HepG2 (cell line): ENCODE data around the gene LDB3. TPM values are rescaled to one million over a fixed set of nuclear protein-coding genes. Genes with fewer than 3 reads are reported as not detected.

Source experiments
- GLI4 ChIP-seq: sonication (generic); formaldehyde crosslinking; IDR thresholded peaks from 2 replicates; pipeline ENCODE4 v1.5.1; 2020; ENCODE audit warnings: missing genetic modification reagents, mild to moderate bottlenecking, moderate library complexity, borderline replicate concordance
- SIN3A ChIP-seq: IDR thresholded peaks from 2 replicates; pipeline ENCODE4 v1.6.1; 2011; ENCODE audit warnings: low read depth, mild to moderate bottlenecking, control low read depth, low read length, borderline replicate concordance
- ZBTB39 ChIP-seq: sonication (generic); formaldehyde crosslinking; IDR thresholded peaks from 2 replicates; pipeline ENCODE4 v1.5.0; 2020; ENCODE audit warnings: missing genetic modification reagents
- ZNF331 ChIP-seq: sonication (generic); formaldehyde crosslinking; IDR thresholded peaks from 2 replicates; pipeline ENCODE4 v1.4.0; 2020; ENCODE audit warnings: missing genetic modification reagents
- ZNF816 ChIP-seq: sonication (generic); formaldehyde crosslinking; IDR thresholded peaks from 2 replicates; pipeline ENCODE4 v1.8.0; 2022; ENCODE audit warnings: missing genetic modification reagents, mild to moderate bottlenecking, borderline replicate concordance
- polyA plus RNA-seq, 8 experiments: library from polyadenylated mRNA; depleted of rRNA in 3 of 8; stranded (reverse) in 7 of 8; unstranded in 1 of 8; fragments of >200 nt; fragmentation: Illumina TruSeq in 4 of 8; extraction: Trizol in 4 of 8; gene quantifications; 2 replicates each; pipeline versions ENCODE4 v1.2.1 to v1.2.3, GENCODE V29; 2011 to 2016; ENCODE audit warnings: low read depth in 4 of 8, missing spikeins in 1 of 8, mixed read lengths in 1 of 8; ENCODE audit not compliant: insufficient read depth in 1 of 8
- total RNA-seq, 5 experiments: library from RNA; depleted of rRNA; stranded (reverse); fragments of >200 nt; fragmentation: Illumina TruSeq; extraction: Trizol; gene quantifications; 2 replicates each; pipeline ENCODE4 v1.2.3, GENCODE V29; 2016; ENCODE audit warnings: low read depth in 1 of 5
- TF ChIP-seq, protein P1 (sequence below): sonication (generic); formaldehyde crosslinking; IDR thresholded peaks from 2 replicates; pipeline ENCODE4 v1.5.0; 2020; ENCODE audit warnings: mild to moderate bottlenecking, low read depth, missing genetic modification reagents, borderline replicate concordance
- TF ChIP-seq, protein P2 (sequence below): sonication (generic); formaldehyde crosslinking; IDR thresholded peaks from 2 replicates; pipeline ENCODE4 v1.4.0; 2020; ENCODE audit warnings: missing genetic modification reagents; ENCODE audit errors: not compliant biosample characterization
- TF ChIP-seq, protein P3 (sequence below): sonication (generic); formaldehyde crosslinking; conservative IDR thresholded peaks from 2 replicates; pipeline ENCODE4 v1.4.0; 2020; ENCODE audit warnings: missing genetic modification reagents

Gene LDB3
- total and polyA plus RNA-seq, 2 of the 13 experiments (the other 11 are each of a cell fraction or from before 2014, with no cell fraction given), result not detected

DNA sequence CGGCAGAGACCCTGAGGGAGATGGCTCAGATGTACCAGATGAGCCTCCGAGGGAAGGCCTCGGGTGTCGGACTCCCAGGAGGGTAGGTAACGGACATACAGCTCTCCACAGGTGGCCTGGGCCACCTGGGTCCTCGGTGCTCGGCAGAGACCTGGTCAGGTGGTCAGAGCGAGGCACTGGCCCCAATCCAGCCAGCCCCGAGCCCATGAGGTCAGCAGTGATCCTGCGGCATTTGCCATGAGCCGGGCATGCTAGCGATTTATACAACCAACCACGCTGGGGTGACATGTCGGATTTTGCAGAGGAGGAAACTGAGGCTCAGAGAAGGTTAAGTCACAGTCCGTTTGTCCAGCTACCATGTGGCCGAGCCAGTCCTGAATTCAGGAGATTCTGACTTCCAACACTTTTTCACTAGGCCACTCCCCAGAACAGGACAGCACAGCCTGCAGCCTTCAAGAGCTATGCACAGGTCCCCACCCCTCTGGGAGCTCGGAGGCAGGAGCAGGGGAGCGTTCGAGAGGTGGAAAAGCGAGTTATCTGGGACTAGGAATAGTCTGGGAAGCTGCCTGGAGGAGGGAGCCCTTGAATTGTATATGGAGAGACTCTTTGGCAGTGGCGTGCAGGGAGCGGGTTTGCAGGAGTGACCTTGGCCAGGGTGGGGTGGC lies 13.5 kb downstream of the LDB3 start (continued):
- TF ChIP-seq, protein P1, sequence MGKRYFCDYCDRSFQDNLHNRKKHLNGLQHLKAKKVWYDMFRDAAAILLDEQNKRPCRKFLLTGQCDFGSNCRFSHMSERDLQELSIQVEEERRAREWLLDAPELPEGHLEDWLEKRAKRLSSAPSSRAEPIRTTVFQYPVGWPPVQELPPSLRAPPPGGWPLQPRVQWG (CRISPR knock-in tag), result no peak
- TF ChIP-seq SIN3A (no peak), ZNF816 (CRISPR knock-in tag) (no peak), ZNF331 (no peak), GLI4 (CRISPR knock-in tag) (no peak), ZBTB39 (CRISPR knock-in tag) (no peak)
- TF ChIP-seq, protein P2, sequence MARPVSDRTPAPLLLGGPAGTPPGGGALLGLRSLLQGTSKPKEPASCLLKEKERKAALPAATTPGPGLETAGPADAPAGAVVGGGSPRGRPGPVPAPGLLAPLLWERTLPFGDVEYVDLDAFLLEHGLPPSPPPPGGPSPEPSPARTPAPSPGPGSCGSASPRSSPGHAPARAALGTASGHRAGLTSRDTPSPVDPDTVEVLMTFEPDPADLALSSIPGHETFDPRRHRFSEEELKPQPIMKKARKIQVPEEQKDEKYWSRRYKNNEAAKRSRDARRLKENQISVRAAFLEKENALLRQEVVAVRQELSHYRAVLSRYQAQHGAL (CRISPR knock-in tag), result no peak
- TF ChIP-seq, protein P3, sequence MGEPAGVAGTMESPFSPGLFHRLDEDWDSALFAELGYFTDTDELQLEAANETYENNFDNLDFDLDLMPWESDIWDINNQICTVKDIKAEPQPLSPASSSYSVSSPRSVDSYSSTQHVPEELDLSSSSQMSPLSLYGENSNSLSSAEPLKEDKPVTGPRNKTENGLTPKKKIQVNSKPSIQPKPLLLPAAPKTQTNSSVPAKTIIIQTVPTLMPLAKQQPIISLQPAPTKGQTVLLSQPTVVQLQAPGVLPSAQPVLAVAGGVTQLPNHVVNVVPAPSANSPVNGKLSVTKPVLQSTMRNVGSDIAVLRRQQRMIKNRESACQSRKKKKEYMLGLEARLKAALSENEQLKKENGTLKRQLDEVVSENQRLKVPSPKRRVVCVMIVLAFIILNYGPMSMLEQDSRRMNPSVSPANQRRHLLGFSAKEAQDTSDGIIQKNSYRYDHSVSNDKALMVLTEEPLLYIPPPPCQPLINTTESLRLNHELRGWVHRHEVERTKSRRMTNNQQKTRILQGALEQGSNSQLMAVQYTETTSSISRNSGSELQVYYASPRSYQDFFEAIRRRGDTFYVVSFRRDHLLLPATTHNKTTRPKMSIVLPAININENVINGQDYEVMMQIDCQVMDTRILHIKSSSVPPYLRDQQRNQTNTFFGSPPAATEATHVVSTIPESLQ (CRISPR knock-in tag), result no peak
- TF ChIP-seq, all 625 proteins: peak for 0
